ENCODE results near the gene UPK3A.

Gene UPK3A

DNA sequence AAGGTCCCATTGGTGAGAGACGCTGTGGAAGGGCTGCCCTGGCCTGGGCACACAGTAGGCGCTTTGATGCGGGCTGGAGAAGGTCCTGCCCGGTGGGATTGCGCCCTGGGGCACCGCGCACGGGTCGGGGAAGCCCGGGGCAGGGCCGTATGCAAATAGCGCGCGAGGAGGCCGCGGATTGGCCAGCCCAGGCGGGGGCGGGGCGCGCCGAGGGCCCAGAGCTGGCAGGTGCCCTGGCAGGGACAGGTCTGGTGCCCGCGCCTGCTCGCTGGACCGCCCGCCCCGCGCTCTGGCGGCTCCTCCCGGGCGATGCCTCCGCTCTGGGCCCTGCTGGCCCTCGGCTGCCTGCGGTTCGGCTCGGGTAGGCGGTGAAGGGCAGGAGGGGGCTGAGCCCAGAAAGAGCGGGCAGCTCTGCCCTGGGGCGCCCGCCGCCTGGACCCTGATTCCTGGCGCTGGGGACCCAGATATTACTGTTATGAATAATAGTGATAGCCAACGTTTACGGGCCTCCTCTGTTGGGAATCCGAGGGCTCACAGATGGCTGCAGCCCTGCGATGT is at the start of gene UPK3A:
UPK3A (plus strand) TSS at position 245 of the 558 bp plus-strand sequence; CDS start at position 310, 65 bp downstream.
- in situ Hi-C loops (cut with MboI; ENCODE audit: low sequenced_read_pairs) = no loop called here

- in situ Hi-C loops (cut with MboI; ENCODE audit: low sequenced_read_pairs) = no loop called here
Measured at GRCh38 chr22:45235101-45235777, 49.5 kb upstream of the UPK3A start.

GRCh38 chr22:45235851-45236342 is 48.9 kb upstream of the UPK3A start:
- in situ Hi-C loops (cut with MboI; ENCODE audit: low sequenced_read_pairs) = no loop called here

DNA sequence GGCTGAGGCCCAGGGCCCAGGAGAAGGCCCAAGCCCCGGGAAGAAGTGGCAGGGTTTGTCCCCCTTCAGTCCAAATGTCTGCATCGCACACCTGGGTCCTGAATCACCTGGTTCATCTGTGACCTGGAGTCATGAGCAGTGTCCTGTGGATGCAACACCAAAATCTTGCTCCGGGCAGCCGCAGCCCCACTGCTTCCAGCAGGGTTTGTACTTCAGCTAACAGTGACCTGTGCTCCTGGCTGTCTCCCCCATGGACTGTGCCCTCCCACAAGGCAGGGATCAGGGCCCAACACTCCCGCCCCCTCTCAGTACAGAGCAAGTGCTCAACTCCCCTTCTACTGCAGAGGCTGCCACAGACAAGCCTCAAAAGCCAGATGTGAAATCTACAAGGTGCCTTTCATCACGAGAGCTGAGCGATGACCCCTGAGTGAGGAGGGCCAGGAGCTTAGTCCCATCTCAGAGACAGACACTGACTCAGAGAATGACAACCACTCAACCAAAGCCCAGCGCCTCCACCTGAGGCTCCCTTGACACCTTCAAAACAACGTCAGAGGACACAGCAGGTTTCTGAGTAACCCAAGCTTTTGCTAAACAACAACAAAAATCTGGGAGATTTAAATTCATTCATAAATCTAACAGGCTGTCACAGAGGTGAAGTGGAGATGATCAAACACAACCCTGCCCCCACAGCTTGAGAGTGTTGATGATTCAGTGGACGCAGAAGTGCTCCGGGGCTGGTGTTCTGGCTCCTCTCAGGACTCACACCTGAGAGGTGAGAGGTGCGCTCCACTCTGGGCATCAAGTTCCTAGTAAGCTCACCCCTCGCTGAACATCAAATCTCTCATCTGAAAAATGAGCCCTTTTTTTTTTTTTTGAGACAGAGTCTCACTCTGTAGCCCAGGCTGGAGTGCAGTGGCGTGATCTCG is 47.4 kb upstream of the UPK3A start:
- in situ Hi-C loops (cut with MboI; ENCODE audit: low sequenced_read_pairs) = no loop called here

- in situ Hi-C loops (cut with MboI; ENCODE audit: low sequenced_read_pairs) = no loop called here
Measured at GRCh38 chr22:45238076-45238956, 46.4 kb upstream of the UPK3A start.

- in situ Hi-C loops (cut with MboI; ENCODE audit: low sequenced_read_pairs) = no loop called here
Measured at GRCh38 chr22:45238957-45239680, 45.6 kb upstream of the UPK3A start.

DNA sequence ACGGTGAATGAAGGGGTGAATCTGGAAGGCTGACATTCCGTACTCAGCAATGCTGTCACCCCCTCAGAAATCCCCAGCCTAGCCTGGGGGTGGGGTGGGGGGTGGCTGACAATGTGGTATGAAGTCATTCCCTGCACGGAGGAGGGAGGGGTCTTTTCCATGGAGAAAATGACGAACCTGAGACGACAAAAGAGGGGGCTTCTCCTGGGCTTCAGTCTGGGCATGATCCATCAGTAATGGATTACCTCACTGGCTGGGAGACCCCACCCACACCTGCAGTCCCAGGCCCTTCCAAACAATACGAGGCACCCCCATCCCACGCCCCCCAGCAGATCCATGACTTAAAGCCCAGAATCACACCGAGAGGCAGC is 45.1 kb upstream of the UPK3A start:
- in situ Hi-C loops (cut with MboI; ENCODE audit: low sequenced_read_pairs) = no loop called here

DNA sequence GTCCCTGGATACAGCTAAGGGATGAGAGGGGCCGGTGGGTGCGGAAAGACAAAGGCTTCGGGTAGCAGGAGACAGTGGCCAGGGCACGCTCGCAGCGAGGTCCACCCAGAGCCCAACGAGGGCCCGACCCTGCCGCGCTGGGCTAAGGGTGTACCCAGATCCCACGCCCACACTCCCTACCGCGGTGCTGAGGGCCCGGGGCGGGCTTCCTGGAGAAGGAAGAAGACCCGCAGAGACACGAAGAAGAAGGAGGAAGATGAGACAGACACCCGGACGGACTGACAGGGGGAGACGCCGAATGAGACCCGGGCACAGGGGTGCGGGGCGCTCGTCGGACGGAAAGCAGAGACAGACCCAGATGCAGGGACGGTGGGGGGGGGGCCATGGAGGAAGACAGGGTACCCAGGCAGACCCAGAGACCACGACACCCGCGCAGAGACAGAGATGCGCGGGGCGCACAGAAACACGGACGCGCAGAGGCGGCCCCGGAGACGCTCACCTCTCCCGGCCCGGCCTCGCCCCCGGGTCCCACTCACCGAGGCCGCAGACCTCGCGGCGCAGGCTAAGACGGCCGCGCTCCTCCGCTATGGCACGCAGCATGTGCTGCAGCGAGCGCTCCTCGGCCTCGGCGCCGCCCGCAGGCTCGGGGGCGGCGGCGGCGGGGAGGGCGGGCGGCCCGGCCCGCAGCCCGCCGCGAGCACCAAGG is 44.5 kb upstream of the UPK3A start:
- in situ Hi-C loops (cut with MboI; ENCODE audit: low sequenced_read_pairs) = no loop called here

DNA sequence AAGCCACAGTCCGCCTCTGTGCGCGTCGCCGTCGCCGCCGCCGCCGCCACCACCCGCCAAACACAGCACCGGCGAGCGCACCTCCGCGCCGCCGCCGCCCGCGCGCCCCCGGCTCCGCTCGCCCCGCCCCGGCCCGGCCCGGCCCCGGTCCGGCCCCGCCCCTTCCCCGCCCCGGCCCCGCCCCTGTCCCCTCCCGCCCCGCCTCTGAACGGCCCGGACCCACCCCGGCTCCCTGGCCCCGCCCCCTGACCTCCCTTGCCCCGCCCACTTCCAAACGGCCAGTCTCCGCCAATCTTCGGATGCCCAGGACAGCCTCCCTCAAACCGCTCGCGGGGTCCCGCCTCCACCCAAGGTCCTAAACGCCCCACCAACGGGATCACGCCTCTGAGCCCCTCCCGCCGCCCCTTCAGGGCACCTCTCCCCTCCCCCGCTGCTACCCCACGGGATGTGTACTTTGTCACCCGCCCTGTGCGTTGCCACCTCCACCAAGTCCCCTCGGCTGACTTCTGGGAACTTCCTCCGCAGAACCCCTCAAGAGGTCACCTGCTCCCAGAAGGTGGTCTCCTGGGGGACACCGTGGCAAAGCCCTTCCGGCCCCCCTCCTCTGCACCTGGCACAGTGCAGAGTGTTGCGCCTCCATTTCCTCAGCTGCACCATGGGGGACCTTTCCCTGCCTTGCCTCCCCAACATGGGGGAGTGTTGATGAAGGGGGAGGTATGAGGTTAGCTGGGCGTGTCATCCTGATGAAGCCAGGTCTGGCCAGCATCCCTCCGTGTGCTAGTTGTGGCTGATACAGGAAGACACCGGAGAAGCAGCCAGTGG is 43.7 kb upstream of the UPK3A start, which contains the start of gene KIAA0930:
KIAA0930 (minus strand) TSS at position 85 of the 822 bp plus-strand sequence. CDS start 191 bp downstream, outside the sequence.
- in situ Hi-C loops (cut with MboI; ENCODE audit: low sequenced_read_pairs) = no loop called here

DNA sequence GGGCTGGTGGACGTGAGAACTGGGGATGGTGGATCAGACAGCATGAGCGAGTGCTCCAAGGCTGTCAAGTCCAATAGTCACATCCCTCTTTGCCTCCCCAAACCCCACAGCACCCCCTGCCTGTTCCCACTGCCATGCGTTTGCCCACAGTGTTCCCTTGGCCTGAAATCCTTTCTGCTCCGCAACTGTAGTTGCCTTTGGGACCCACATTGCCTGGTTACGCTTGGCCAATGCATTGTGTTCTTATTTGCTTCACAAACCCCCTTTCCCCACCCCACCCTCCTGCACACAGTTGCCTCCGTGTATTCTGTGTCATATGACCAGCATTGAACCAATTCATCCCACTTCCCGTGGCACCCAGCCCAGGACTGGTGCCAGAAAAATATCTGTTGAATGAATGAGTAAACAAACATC is 42.0 kb upstream of the UPK3A start:
- in situ Hi-C loops (cut with MboI; ENCODE audit: low sequenced_read_pairs) = no loop called here

GRCh38 chr22:45244916-45245315 is 39.8 kb upstream of the UPK3A start:
- in situ Hi-C loops (cut with MboI; ENCODE audit: low sequenced_read_pairs) = no loop called here

- in situ Hi-C loops (cut with MboI; ENCODE audit: low sequenced_read_pairs) = no loop called here
Measured at GRCh38 chr22:45246060-45246985, 38.4 kb upstream of the UPK3A start.

- in situ Hi-C loops (cut with MboI; ENCODE audit: low sequenced_read_pairs) = no loop called here
Measured at GRCh38 chr22:45248832-45249561, 35.8 kb upstream of the UPK3A start.

DNA sequence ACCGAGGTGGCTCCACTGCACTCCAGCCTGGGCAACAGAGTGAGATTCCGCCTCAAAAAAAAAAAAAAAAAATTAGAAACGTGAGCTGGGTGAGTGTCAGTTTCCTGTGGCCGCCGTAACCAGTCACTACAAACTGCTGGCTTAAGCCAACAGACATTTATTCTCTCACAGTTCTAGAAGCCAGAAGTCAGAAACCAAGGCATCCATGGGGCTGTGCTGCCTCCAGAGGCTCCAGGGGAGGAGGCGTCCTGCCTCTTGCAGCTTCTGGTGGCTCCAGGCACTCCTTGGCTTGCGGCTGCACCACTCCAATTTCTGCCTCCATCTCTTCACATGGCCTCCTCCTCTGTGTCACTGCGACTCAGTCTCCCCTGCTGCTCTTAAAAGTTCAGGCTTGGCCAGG is 32.9 kb upstream of the UPK3A start:
- in situ Hi-C loops (cut with MboI; ENCODE audit: low sequenced_read_pairs) = no loop called here

DNA sequence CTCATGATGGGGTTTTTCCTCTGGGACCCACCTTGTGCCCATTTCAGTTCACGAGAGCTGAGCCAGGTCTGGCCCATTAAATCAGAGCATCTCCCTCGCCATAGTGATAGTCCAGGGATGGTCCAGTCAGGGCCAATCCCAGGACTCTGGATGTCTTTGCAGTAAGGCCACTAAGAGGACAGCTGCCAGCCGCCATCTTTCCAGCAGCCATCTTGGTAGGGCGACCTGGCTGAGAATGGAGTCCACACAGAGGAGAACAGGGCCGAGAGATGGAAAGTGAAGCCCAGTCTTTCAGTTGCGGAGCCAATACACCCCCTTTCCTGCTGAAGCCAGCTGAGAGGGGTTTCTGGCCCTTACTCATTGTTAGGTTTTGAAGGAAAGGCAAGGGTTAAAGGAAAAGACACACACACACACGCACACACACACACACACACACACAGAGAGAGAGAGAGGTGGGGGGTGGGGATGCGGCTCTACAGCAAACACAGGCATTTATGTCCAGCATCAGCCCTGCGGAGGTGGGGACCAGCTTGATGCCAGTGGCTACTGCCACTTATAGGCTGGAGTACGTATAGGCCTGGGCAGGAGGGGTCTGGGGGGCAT is 31.6 kb upstream of the UPK3A start:
- in situ Hi-C loops (cut with MboI; ENCODE audit: low sequenced_read_pairs) = no loop called here

- in situ Hi-C loops (cut with MboI; ENCODE audit: low sequenced_read_pairs) = no loop called here
Measured at GRCh38 chr22:45254388-45254787, 30.4 kb upstream of the UPK3A start.
